Prostate gland (tissue), 2 donors: ENCODE results near the gene PSMG4.

Experiments
- CTCF ChIP-seq, 4 experiments: fragments of 200-600 bp in 2 of 4; fragments of 450-650 bp in 2 of 4; sonication (generic) in 2 of 4; IDR thresholded peaks; 1 replicate in 3 of 4; 2 replicates in 1 of 4; pipeline ENCODE4 v1.5.1; 2016 to 2019; ENCODE audit warnings: antibody characterized with exemption in 4 of 4, mild to moderate bottlenecking in 2 of 4, moderate library complexity in 2 of 4
- POLR2A ChIP-seq: fragments of 450-650 bp; IDR thresholded peaks from one replicate; pipeline ENCODE4 v1.6.1; 2016; ENCODE audit warnings: antibody characterized with exemption, mild to moderate bottlenecking
- POLR2AphosphoS5 ChIP-seq: sonication (generic); formaldehyde crosslinking; IDR thresholded peaks from one replicate; pipeline ENCODE4 v1.6.1; 2017; ENCODE audit warnings: antibody characterized with exemption

- no peak for TF ChIP-seq CTCF (IDR thresholded peaks at IDR 0.05)
- TF ChIP-seq POLR2A: no peak
- TF ChIP-seq POLR2AphosphoS5: no peak
Measured at GRCh38 chr6:3276174-3277167, 17.7 kb downstream of the PSMG4 start.
